Nephron (organoid): ENCODE results near the gene SULT1B1.
A peak's percentile ranks its signal among the peaks of the same experiment; 100 is the strongest.

Experiments used
- H3K27ac Mint-ChIP-seq, 3 experiments: 2 replicates each; pipeline ENCODE4 v1.8.0; 2020; ENCODE audit warnings: mixed read lengths in 3 of 3, mild to moderate bottlenecking in 2 of 3, moderate library complexity in 1 of 3
- H3K27me3 Mint-ChIP-seq: 2 replicates; pipeline ENCODE4 v1.8.0; 2021; ENCODE audit warnings: low read depth, mild to moderate bottlenecking, moderate library complexity, mixed read lengths
- H3K36me3 Mint-ChIP-seq: 2 replicates; pipeline ENCODE4 v1.8.0; 2020; ENCODE audit warnings: low read depth, mixed read lengths
- H3K4me1 Mint-ChIP-seq: 2 replicates; pipeline ENCODE4 v1.8.0; 2020; ENCODE audit warnings: mixed read lengths
- H3K4me3 Mint-ChIP-seq, 3 experiments: 2 replicates each; pipeline ENCODE4 v1.8.0; 2020; ENCODE audit warnings: mild to moderate bottlenecking in 3 of 3, mixed read lengths in 3 of 3, moderate library complexity in 2 of 3
- H3K9me3 Mint-ChIP-seq: 2 replicates; pipeline ENCODE4 v1.8.0; 2020; ENCODE audit warnings: mixed read lengths
- CTCF ChIP-seq, 3 experiments: fragments of 200-600 bp; sonication (generic); IDR thresholded peaks; one replicate each; pipeline ENCODE4 v1.5.0; 2021; ENCODE audit warnings: antibody characterized with exemption in 3 of 3; ENCODE audit not compliant: unreplicated experiment in 3 of 3

The SULT1B1 gene

GRCh38 chr4:69785211-69785831 is 24.9 kb upstream of the SULT1B1 start:
- no peaks in the 10 kb centered on the region for H3K27me3 Mint-ChIP-seq
- H3K36me3 Mint-ChIP-seq, result no peaks in the 10 kb centered on the region
- no peak overlapping the region for H3K4me3 Mint-ChIP-seq
- H3K9me3 Mint-ChIP-seq, result no peaks in the 10 kb centered on the region
- H3K4me1 Mint-ChIP-seq, result peaks cover 13% of the 10 kb centered on the region
- H3K27ac Mint-ChIP-seq, result peak overlapping the region in 2 of 3 experiments; percentile 27 to 56
- no peak for TF ChIP-seq CTCF (IDR thresholded peaks at IDR 0.05; ENCODE audit: unreplicated experiment in 3 of 3)

- Mint-ChIP-seq H3K4me1 (peaks cover 13% of the 10 kb centered on the region), H3K36me3 (no peaks in the 10 kb centered on the region), H3K4me3 (no peak overlapping the region), H3K9me3 (no peaks in the 10 kb centered on the region), H3K27ac (no peak overlapping the region), H3K27me3 (no peaks in the 10 kb centered on the region)
- no peak for TF ChIP-seq CTCF (IDR thresholded peaks at IDR 0.05; ENCODE audit: unreplicated experiment in 3 of 3)
Measured at GRCh38 chr4:69782651-69783310, 22.4 kb upstream of the SULT1B1 start.

- H3K9me3 Mint-ChIP-seq, result no peaks in the 10 kb centered on the region
- H3K4me1 Mint-ChIP-seq, result peaks cover 13% of the 10 kb centered on the region
- no peak overlapping the region for H3K4me3 Mint-ChIP-seq
- no peaks in the 10 kb centered on the region for H3K27me3 Mint-ChIP-seq
- TF ChIP-seq CTCF (IDR thresholded peaks at IDR 0.05; ENCODE audit: unreplicated experiment in 3 of 3), result no peak
- H3K27ac Mint-ChIP-seq, result no peak overlapping the region
- no peaks in the 10 kb centered on the region for H3K36me3 Mint-ChIP-seq
Measured at GRCh38 chr4:69781458-69782418, 21.3 kb upstream of the SULT1B1 start.

- no peak for TF ChIP-seq CTCF (IDR thresholded peaks at IDR 0.05; ENCODE audit: unreplicated experiment in 3 of 3)
- Mint-ChIP-seq H3K27me3 (no peaks in the 10 kb centered on the region), H3K36me3 (no peaks in the 10 kb centered on the region), H3K4me1 (peaks cover 11% of the 10 kb centered on the region), H3K4me3 (no peak overlapping the region), H3K9me3 (no peaks in the 10 kb centered on the region), H3K27ac (no peak overlapping the region)
Measured at GRCh38 chr4:69780141-69780540, 19.7 kb upstream of the SULT1B1 start.

GRCh38 chr4:69776696-69777095 is 16.3 kb upstream of the SULT1B1 start:
- no peaks in the 10 kb centered on the region for H3K36me3 Mint-ChIP-seq
- no peaks in the 10 kb centered on the region for H3K27me3 Mint-ChIP-seq
- H3K4me1 Mint-ChIP-seq, result no peaks in the 10 kb centered on the region
- H3K27ac Mint-ChIP-seq, result peak overlapping the region in 1 of 3 experiments; percentile 48
- no peak overlapping the region for H3K4me3 Mint-ChIP-seq
- no peaks in the 10 kb centered on the region for H3K9me3 Mint-ChIP-seq
- no peak for TF ChIP-seq CTCF (IDR thresholded peaks at IDR 0.05; ENCODE audit: unreplicated experiment in 3 of 3)
